Stimulated activated CD4-positive, alpha-beta T cell treated with anti-CD3 and anti-CD28 coated beads, Interleukin-2, amount 100 ng/mL, for 48 hours (primary cell): ENCODE data around the gene RGL4.
"Not testable (repeated sequence)": the region's sequence is repeated elsewhere in the genome, so short reads cannot be mapped to it uniquely, and the experiment has no call there.

Experiments
- DNase-seq, 2 donors: peaks; one replicate each; pipeline ENCODE4 v3.0.0-alpha.2; 2020

The RGL4 gene

DNA sequence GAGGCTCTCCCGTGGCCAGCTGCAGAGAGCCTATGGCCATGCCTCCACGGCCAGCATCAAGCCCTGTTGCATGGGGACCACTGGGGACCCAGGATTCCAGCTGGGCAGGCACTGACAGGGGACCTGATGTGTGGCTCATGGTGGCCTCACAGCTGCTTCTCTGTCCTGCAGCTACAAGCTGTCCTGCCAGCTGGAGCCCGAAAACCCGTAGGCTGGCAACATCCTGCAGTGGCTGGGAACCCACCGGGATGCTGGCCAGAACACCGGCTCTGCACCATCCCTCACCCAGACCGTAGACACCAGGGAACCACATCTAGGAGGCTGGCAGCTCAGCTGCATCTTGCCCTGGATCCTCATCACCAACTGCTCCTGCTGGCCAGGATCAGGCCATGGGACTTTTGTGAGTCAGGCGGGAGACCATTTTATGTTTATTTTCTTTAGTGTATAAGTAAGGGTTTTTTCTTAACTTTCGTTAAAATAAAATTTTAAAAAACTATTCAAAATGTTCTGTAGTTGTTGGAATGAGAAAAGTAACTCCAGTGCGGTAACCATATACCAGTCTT, 7.9 kb downstream of the RGL4 start:
- DNase-seq, result no peak

DNA sequence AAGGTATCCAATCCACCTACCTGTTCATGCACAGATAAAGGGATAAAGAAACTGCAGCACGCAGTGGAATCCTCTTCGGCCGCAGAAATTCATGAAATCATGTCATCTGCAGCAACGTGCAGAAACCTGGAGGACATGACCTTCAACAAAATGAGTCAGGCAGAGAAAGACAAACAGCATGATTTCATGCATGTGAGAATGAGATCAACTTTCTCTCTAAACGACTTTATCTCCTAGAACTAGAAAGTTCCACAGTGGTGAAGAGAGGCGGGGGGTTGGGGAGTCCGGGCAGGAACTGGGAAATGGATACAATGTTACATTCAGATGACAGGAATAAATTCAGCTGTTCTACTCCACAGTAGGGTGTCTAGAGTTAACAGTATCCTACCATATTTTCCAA, 9.9 kb downstream of the RGL4 start:
- no peak for DNase-seq

GRCh38 chr22:23704062-23704461, 13.2 kb downstream of the RGL4 start:
- DNase-seq, result no peak

GRCh38 chr22:23704829-23705228, 14.0 kb downstream of the RGL4 start:
- no peak for DNase-seq

- DNase-seq, result peak in 1 of 2 donors; percentile 25
Observed at GRCh38 chr22:23705358-23705757, 14.5 kb downstream of the RGL4 start.

GRCh38 chr22:23708270-23708669, 17.5 kb downstream of the RGL4 start:
- DNase-seq, result no peak

DNA sequence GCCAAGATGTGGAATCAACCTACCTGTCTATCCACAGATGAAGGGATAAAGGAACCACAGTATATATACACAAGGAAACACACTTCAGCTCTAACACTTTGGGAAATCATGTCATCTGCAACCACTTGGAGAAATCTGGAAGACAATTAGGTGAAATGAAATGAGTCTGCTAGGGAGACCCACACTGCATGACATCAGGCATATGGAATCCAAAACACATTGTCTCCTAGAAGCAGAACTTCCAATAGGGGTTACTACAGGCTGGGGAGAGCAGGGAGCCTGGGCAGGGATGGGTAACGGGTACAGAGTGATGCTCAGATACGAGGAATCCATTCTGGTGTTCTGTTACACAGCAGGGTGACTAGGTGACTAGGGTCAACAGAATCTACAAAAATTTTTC, 18.3 kb downstream of the RGL4 start:
- no peak for DNase-seq

DNA sequence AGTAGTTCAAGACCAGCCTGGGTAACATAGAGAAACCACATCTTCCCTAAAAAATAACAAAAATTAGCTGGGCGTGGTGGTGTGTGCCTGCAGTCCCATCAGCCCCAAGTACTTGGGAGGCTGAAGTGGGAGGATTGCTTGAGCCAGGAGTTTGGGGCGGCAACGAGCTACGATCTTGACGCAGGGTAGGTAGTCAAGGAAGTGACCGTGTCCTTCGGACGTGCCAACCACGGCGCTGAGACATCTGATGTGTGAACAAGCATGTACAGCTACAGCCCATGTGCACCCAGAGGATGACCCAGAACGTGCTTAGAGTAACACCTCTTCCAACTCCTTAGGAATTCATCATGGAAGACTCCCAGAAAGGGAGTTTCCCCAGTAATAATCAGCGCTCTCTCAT, 21.4 kb downstream of the RGL4 start:
- DNase-seq, result no peak

GRCh38 chr22:23713696-23714595, 23.1 kb downstream of the RGL4 start:
- no peak for DNase-seq

DNA sequence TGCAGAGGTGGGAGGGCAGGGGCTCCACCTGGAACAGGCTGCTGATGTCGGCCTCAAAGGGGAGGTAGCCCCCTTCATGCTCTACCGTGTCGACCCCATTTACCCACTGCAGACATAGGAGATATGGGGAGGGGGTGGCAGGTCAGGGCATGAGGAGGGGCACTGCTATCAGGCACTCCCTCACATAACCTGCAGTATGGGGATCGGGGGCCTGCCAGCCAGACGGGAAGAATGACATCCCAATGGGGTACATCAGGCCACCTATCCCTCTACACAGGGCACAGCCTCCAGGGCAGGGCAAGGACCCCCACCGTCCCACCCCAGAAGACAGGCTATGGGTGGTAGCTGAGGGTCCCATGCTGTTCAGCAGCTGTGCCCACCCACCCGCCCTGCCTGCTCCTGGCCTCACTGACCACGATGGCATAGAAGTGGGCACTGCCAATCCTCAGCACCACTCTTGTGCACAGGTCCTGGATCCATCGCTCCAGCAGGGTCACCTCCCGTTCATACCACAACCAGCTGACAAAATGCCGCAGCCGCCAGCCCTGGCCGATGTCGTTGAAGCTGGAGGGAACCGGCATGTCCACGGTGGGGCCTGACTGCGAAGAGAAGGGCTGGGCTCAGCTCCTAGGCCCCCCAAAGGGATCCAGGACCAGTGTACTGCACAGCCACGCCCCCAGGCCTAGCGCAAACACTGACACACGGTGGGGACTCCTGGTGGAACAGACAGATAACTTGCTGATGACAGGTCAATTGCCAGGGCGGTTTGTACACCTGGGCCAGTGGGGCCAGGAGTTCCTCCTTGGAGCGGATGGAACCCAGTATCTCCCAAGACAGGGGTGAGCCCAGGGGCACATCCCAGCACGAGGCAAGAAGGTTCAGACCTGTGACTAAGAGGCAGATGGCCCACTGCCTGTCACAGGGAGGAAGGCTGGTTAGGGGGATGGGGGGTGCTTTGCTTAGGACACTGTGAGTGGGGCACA, 24.1 kb downstream of the RGL4 start:
- DNase-seq, result no peak

DNA sequence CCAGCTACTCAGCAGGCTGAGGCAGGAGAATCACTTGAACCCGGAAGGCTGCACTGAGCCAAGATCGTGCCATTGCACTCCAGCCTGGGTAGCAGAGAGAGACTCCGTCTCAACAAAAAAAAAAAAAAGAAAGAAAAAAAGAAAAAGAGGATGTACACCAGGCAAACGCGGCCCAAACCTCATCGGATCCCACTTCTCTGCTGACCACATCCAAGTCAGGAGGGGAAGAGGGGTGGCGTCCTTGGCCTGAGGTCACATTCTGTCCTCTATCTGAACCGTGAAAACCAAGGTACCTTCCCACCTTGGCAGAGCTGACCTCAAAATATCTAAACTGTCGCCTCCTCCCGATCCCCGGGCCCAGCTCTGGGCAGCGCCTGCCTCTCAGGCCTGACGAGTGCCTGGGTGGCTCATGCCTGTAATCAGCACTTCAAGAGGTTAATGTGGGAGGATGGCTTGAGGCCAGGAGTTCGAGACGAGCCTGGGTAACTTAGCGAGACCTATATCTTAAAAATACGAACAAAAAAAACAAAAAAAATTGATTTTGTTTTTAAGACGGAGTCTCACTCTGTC, 25.1 kb downstream of the RGL4 start:
- no peak for DNase-seq

- DNase-seq, result peak; percentile 78 to 80
Observed at GRCh38 chr22:23716811-23717801, 26.3 kb downstream of the RGL4 start.

DNA sequence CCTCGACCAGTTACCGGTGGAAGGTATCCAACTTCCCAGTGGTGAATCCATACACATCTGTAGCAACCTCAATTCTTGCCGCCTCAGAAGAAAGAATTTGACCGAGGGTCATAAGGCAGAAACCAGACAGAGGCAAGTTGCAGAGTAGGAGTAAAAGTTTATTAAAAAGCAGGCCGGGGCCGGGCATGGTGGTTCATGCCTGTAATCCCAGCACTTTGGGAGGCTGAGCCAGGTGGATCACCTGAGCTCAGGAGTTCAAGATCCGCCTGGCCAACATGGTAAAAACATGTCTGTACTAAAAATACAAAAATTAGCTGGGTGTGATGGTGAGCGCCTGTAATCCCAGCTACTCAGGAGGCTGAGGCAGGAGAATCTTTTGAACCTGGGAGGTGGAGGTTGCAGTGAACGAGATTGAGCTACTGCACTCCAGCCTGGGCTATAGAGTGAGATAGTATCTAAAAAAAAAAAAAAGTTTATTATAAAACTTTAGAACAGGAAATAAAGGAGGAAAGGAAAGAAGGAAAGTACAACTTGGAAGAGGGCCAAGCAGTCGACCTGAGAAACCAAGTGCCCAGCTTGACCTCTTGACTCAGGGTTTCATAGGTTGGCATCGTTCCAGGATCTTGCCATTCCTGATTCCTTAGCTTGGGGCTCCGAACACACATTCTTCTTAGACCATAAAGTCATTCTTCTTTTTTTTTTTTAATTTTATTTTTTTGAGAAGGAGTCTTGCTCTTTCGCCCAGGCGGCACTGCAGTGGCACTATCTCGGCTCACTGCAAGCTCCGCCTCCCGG, 27.8 kb downstream of the RGL4 start:
- no peak for DNase-seq

- no peak for DNase-seq
Observed at GRCh38 chr22:23720855-23721254, 30.0 kb downstream of the RGL4 start.

DNA sequence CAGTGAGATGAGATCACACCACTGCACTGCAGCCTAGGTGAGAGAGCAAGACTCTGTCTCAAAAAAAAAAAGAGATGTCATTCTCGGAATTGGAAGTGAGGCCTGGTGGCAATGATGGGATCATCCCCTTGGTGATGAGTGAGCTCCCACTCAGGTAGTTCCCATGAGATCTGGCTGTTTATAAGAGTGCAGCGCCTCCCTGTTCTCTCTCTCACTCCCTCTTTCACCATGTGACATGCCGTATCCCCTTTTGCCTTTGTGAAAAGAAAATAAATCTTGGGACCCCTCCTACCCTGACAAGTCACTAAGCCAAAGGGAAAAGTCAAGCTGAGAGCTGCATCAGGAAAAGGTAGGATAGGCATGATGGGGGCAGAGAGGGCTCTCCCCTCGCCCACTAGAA, 31.3 kb downstream of the RGL4 start:
- DNase-seq, result no peak

- DNase-seq, result no peak
Observed at GRCh38 chr22:23722724-23723123, 31.9 kb downstream of the RGL4 start.

- not testable (repeated sequence) for DNase-seq
Observed at GRCh38 chr22:23728108-23728507, 37.3 kb downstream of the RGL4 start.

DNA sequence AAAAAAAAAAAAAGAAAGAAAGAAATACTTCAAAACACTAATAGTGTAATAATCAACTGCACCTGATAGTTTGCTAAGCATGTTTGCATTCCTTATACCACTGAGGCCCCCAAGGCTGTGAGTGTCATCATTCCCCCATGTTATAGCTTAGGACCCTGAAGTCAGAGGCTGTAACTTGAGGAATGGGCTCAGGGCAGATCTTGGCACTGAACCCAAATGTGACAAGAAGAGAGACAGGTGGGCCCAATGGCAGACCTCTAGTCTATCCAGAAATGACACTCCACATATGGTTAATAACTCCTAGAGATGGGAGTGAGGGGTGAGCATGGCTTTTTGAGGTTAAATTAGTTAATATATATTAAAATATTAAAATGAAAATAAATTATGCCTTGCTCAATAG, 46.9 kb downstream of the RGL4 start:
- no peak for DNase-seq

- DNase-seq, result no peak
Observed at GRCh38 chr22:23742505-23743264, 51.9 kb downstream of the RGL4 start.

- no peak for DNase-seq
Observed at GRCh38 chr22:23743303-23743705, 52.5 kb downstream of the RGL4 start.
